KMS-11 (cell line): ENCODE results near the gene KLRC3.
A peak's percentile ranks its signal among the peaks of the same experiment; 100 is the strongest.
"Not testable (repeated sequence)": the region's sequence is repeated elsewhere in the genome, so short reads cannot be mapped to it uniquely, and the experiment has no call there.

Experiments
- H2AFZ ChIP-seq: fragments of 200-600 bp; sonication (generic); 2 replicates; pipeline ENCODE4 v1.6.1; 2016; ENCODE audit warnings: antibody characterized with exemption, mixed run types, low read depth
- H3K27ac ChIP-seq: fragments of 200-600 bp; sonication (generic); 2 replicates; pipeline ENCODE4 v1.6.1; 2016; ENCODE audit warnings: mild to moderate bottlenecking, mixed run types
- H3K27me3 ChIP-seq: fragments of 200-600 bp; sonication (generic); 2 replicates; pipeline ENCODE4 v1.6.1; 2017; ENCODE audit warnings: mild to moderate bottlenecking, low read depth, mixed run types, moderate library complexity; ENCODE audit not compliant: insufficient read depth
- H3K36me3 ChIP-seq: fragments of 200-600 bp; sonication (generic); 2 replicates; pipeline ENCODE4 v1.6.1; 2017; ENCODE audit warnings: mild to moderate bottlenecking, mixed run types; ENCODE audit not compliant: insufficient read depth
- H3K4me1 ChIP-seq: fragments of 200-600 bp; sonication (generic); 2 replicates; pipeline ENCODE4 v1.6.1; 2016; ENCODE audit warnings: mild to moderate bottlenecking, low read depth, mixed run types; ENCODE audit not compliant: poor library complexity, severe bottlenecking
- H3K4me2 ChIP-seq: fragments of 200-600 bp; sonication (generic); 2 replicates; pipeline ENCODE4 v1.7.0; 2016; ENCODE audit warnings: mild to moderate bottlenecking, mixed run types
- H3K4me3 ChIP-seq: fragments of 200-600 bp; sonication (generic); IDR thresholded peaks from 2 replicates; pipeline ENCODE4 v1.6.1; 2017; ENCODE audit warnings: low read depth, low read length, mixed read lengths; ENCODE audit not compliant: insufficient read depth
- H3K79me2 ChIP-seq: fragments of 200-600 bp; sonication (generic); 2 replicates; pipeline ENCODE4 v1.6.1; 2016; ENCODE audit warnings: low read depth, mixed run types; ENCODE audit not compliant: insufficient read depth
- H3K9ac ChIP-seq: fragments of 200-600 bp; sonication (generic); 2 replicates; pipeline ENCODE4 v1.6.1; 2016; ENCODE audit warnings: mild to moderate bottlenecking, mixed run types
- H4K20me1 ChIP-seq: fragments of 200-600 bp; sonication (generic); 2 replicates; pipeline ENCODE4 v1.6.1; 2016; ENCODE audit warnings: mild to moderate bottlenecking, mixed run types; ENCODE audit not compliant: insufficient read depth
- CTCF ChIP-seq: fragments of 200-600 bp; sonication (generic); conservative IDR thresholded peaks from 2 replicates; pipeline ENCODE4 v1.6.1; 2017; ENCODE audit warnings: low read depth, mild to moderate bottlenecking, antibody characterized with exemption, low read length, moderate library complexity, mixed read lengths

Gene KLRC3

GRCh38 chr12:10400829-10401228 lies 19.6 kb downstream of the KLRC3 start:
- H3K79me2 ChIP-seq: no peaks in the 10 kb centered on the region

GRCh38 chr12:10398168-10398567 lies 22.2 kb downstream of the KLRC3 start:
- Histone ChIP-seq H3K4me2 (peak overlapping the region; percentile 49), H3K4me3 (no peak overlapping the region)

More at GRCh38 chr12:10400829-10401228, 19.6 kb downstream of the KLRC3 start:
- H3K9ac ChIP-seq: no peak overlapping the region
- no peak overlapping the region for H3K4me3 ChIP-seq
- no peak overlapping the region for H2AFZ ChIP-seq
- H4K20me1 ChIP-seq: no peaks in the 10 kb centered on the region
- H3K27me3 ChIP-seq: no peaks in the 10 kb centered on the region; the same call in 1 of the 2 replicates
- H3K36me3 ChIP-seq: no peaks in the 10 kb centered on the region
- no peak overlapping the region for H3K27ac ChIP-seq
- peaks cover 30% of the 10 kb centered on the region for H3K4me1 ChIP-seq
- H3K4me2 ChIP-seq: no peak overlapping the region
- no peak for TF ChIP-seq CTCF

GRCh38 chr12:10397296-10397695 lies 23.1 kb downstream of the KLRC3 start:
- peak overlapping the region; percentile 49 for H3K4me2 ChIP-seq
- H2AFZ ChIP-seq: no peak overlapping the region
- no peaks in the 10 kb centered on the region for H3K79me2 ChIP-seq
- H3K27ac ChIP-seq: no peak overlapping the region
- no peak overlapping the region for H3K4me3 ChIP-seq
- no peak overlapping the region for H3K9ac ChIP-seq
- TF ChIP-seq CTCF: no peak
- H3K4me1 ChIP-seq: peaks cover 51% of the 10 kb centered on the region
- H4K20me1 ChIP-seq: no peaks in the 10 kb centered on the region
- H3K27me3 ChIP-seq: no peaks in the 10 kb centered on the region; the same call in 1 of the 2 replicates
- no peaks in the 10 kb centered on the region for H3K36me3 ChIP-seq

More at GRCh38 chr12:10398168-10398567, 22.2 kb downstream of the KLRC3 start:
- H3K36me3 ChIP-seq: no peaks in the 10 kb centered on the region
- no peak overlapping the region for H3K27ac ChIP-seq
- peaks cover 42% of the 10 kb centered on the region for H3K4me1 ChIP-seq
- no peaks in the 10 kb centered on the region; the same call in 1 of the 2 replicates for H3K27me3 ChIP-seq
- no peak overlapping the region for H3K9ac ChIP-seq
- no peaks in the 10 kb centered on the region for H3K79me2 ChIP-seq
- no peak for TF ChIP-seq CTCF
- H4K20me1 ChIP-seq: no peaks in the 10 kb centered on the region
- no peak overlapping the region for H2AFZ ChIP-seq

GRCh38 chr12:10396176-10396575 lies 24.2 kb downstream of the KLRC3 start:
- H4K20me1 ChIP-seq, H2AFZ ChIP-seq, H3K4me2 ChIP-seq, H3K9ac ChIP-seq, H3K27ac ChIP-seq, H3K27me3 ChIP-seq, H3K79me2 ChIP-seq, H3K4me3 ChIP-seq, H3K36me3 ChIP-seq: not testable (repeated sequence)
- H3K4me1 ChIP-seq: peaks cover 62% of the 10 kb centered on the region

- Histone ChIP-seq H3K27me3 (peaks cover under 1% of the 10 kb centered on the region; the same call in 1 of the 2 replicates), H4K20me1 (no peaks in the 10 kb centered on the region), H3K4me3 (no peak overlapping the region), H3K79me2 (no peaks in the 10 kb centered on the region), H3K9ac (no peak overlapping the region), H3K36me3 (no peaks in the 10 kb centered on the region), H3K4me1 (peaks cover 57% of the 10 kb centered on the region), H3K4me2 (0 out of 2 replicates have a peak overlapping the region, but pooled peaks have one; percentile 21), H3K27ac (no peak overlapping the region), H2AFZ (no peak overlapping the region)
- no peak for TF ChIP-seq CTCF
Observed at GRCh38 chr12:10395390-10395998, 24.9 kb downstream of the KLRC3 start.

GRCh38 chr12:10394531-10395152 lies 25.8 kb downstream of the KLRC3 start:
- not testable (repeated sequence) for H4K20me1 ChIP-seq, H3K4me3 ChIP-seq, H3K27ac ChIP-seq, H3K9ac ChIP-seq, H2AFZ ChIP-seq, H3K4me2 ChIP-seq, H3K36me3 ChIP-seq, H3K27me3 ChIP-seq, H3K79me2 ChIP-seq
- H3K4me1 ChIP-seq: peaks cover 57% of the 10 kb centered on the region
